ENCODE data around the gene ABI2. TPM values are rescaled to one million over a fixed set of nuclear protein-coding genes. Genes with fewer than 3 reads are reported as not detected.

The ABI2 gene
- polyA plus RNA-seq, 1 donor from 2014 or later = 12.9 TPM

GRCh38 chr2:203431391-203432185 lies 103.4 kb downstream of the ABI2 start:
- Mint-ChIP-seq H3K4me3 (no peak overlapping the region), H3K9me3 (no peaks in the 10 kb centered on the region), H3K4me1 (no peaks in the 10 kb centered on the region), H3K27ac (no peak overlapping the region), H3K27me3 (no peaks in the 10 kb centered on the region), H3K36me3 (peaks cover 5% of the 10 kb centered on the region)

DNA sequence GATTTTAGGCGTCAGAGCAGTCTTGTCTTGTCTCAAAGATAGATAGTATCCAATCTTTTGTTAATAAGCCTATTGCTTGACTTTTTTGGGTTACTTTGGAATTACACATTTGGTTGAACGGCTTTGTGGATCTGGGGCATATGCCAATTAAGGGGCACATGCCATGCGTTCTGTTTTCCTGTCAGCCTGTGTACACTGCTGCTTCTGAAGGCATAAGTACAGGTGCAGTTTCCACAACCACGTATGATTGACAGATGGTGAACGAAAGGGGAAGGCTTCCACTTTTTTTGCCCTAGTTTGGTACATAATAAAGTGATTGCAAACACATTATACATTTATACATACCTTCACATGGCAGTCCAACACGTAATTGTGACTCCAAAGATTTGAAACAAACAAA lies 104.6 kb downstream of the ABI2 start:
- Mint-ChIP-seq H3K36me3 (peaks cover 5% of the 10 kb centered on the region), H3K4me1 (no peaks in the 10 kb centered on the region), H3K4me3 (no peak overlapping the region), H3K27me3 (no peaks in the 10 kb centered on the region), H3K27ac (no peak overlapping the region), H3K9me3 (no peaks in the 10 kb centered on the region)

DNA sequence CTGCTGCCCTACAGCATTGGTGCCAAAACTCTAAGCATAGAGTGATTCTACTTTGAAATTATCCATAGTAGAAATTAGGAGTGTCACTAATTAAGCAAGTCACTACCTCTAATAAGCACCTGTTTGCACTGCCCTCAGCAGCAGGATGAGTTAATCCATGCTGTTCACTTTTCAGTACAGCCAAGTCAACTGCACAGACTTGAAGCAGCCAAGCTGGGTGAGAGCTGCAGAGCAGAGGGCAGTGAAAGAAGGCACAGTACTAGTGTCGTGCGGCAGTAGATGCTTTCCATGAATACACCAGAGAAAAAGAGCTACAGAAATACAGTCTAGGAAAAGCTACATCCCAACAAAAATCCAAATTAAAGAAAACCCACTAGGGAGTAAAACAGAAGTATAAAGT lies 108.3 kb downstream of the ABI2 start:
- H3K27me3 Mint-ChIP-seq = no peaks in the 10 kb centered on the region
- H3K27ac Mint-ChIP-seq = no peak overlapping the region
- peaks cover 2% of the 10 kb centered on the region for H3K36me3 Mint-ChIP-seq
- H3K4me3 Mint-ChIP-seq = no peak overlapping the region
- no peaks in the 10 kb centered on the region for H3K9me3 Mint-ChIP-seq
- no peaks in the 10 kb centered on the region for H3K4me1 Mint-ChIP-seq

DNA sequence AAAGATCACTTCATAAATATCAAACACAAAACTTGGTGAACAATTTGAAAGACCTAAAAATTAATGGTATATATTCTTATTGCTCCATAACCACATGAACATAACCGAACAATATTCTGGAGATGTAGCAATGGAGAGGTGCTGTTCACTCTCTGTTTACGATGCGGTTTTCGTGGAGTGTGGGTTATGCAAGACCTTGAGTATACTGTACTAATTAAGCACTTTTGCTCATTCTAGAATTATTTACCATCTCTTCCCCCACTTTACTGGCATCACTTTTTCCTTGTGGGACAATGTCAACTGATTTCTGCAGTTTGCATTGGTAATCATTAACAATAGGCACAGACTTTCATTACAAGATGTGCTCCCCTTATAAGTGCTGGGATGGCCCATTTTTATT lies 109.3 kb downstream of the ABI2 start:
- H3K4me3 Mint-ChIP-seq = no peak overlapping the region
- H3K36me3 Mint-ChIP-seq = peaks cover 2% of the 10 kb centered on the region
- no peak overlapping the region for H3K27ac Mint-ChIP-seq
- no peaks in the 10 kb centered on the region for H3K27me3 Mint-ChIP-seq
- H3K4me1 Mint-ChIP-seq = no peaks in the 10 kb centered on the region
- H3K9me3 Mint-ChIP-seq = no peaks in the 10 kb centered on the region

DNA sequence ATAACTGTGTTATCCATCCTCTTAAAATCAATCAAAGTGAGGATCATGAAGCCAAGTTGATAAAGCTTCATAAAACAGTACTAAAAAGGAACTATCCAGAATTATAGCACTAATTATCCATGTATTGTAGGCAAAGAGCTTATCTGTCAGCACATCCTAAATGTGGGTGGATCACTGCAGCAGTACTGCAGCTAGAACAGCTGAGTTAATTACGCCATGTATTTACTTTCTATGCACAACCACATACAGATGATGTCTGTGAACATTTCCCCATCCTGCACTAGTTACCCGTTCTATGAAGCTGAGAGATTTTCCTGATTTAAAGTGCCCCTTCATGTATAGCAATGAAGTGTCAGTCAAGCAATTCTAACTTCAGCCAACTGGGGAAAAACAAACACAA lies 110.3 kb downstream of the ABI2 start:
- no peaks in the 10 kb centered on the region for H3K4me1 Mint-ChIP-seq
- peaks cover 2% of the 10 kb centered on the region for H3K36me3 Mint-ChIP-seq
- H3K9me3 Mint-ChIP-seq = no peaks in the 10 kb centered on the region
- no peaks in the 10 kb centered on the region for H3K27me3 Mint-ChIP-seq
- H3K27ac Mint-ChIP-seq = no peak overlapping the region
- H3K4me3 Mint-ChIP-seq = no peak overlapping the region

- H3K36me3 Mint-ChIP-seq = no peaks in the 10 kb centered on the region
- H3K27ac Mint-ChIP-seq = no peak overlapping the region
- no peaks in the 10 kb centered on the region for H3K4me1 Mint-ChIP-seq
- H3K27me3 Mint-ChIP-seq = peaks cover 2% of the 10 kb centered on the region
- H3K4me3 Mint-ChIP-seq = no peak overlapping the region
- H3K9me3 Mint-ChIP-seq = no peaks in the 10 kb centered on the region
Measured at GRCh38 chr2:203440671-203441070, 112.5 kb downstream of the ABI2 start.

DNA sequence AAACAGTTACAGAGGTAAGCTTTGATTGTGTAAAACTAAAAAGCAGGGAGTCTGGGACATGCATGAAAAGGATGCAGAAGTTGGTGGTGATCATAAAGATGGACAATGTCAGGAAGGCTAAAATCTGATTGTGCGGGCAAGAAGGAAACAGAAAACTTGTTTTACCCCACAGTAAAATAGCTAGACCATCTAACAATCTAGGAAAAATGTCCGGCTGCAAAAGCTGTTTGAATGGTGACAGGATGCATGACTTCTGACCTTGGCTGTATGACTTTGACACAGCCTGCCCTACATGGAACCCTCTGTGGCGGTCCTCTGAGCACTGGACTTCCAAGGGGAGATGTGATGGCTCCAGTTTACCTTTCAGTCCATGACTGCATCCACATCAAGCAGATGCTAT lies 113.3 kb downstream of the ABI2 start:
- Mint-ChIP-seq H3K27ac (no peak overlapping the region), H3K4me1 (no peaks in the 10 kb centered on the region), H3K27me3 (peaks cover 2% of the 10 kb centered on the region), H3K36me3 (no peaks in the 10 kb centered on the region), H3K9me3 (no peaks in the 10 kb centered on the region), H3K4me3 (no peak overlapping the region)

DNA sequence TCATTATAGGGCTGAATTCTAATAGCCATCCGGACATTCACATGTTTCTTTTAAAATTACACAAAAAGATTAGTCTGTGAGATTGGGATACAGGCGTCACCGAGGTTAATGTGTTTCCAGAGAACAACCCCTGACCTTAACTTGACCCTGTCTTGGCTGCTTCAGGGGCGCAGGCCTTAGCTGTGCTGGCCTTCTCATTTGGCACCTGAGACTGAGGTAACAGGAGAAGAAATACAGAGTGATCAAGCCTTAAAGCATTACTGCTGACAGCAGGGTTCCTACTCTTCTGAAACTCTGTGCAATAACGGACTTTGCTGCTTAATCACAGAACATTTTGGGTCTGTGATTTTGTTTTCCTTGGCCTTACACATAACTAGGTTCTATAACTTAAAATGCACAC lies 114.3 kb downstream of the ABI2 start:
- Mint-ChIP-seq H3K36me3 (no peaks in the 10 kb centered on the region), H3K4me3 (no peak overlapping the region), H3K27ac (no peak overlapping the region), H3K27me3 (peaks cover 2% of the 10 kb centered on the region), H3K9me3 (no peaks in the 10 kb centered on the region), H3K4me1 (no peaks in the 10 kb centered on the region)

DNA sequence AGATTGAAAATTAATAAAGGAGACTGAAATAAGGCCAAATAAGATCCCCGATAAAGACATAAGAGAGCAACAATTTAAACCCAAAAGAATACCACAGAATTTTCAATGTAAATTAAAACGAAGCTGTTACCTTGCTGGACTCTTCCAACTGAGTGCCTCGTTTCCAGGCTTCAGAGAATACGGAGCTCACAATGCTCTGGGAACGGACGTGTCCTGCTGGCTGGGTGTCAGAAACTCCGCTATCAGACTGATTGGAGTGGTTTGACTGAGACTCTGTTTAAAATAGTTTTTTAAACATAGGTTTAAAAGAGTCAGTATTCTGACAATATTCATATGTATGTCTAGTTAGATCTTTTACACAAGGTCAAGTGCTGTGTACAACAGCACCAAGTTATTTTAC lies 116.5 kb downstream of the ABI2 start:
- Mint-ChIP-seq H3K4me3 (no peak overlapping the region), H3K9me3 (no peaks in the 10 kb centered on the region), H3K27me3 (peaks cover 2% of the 10 kb centered on the region), H3K27ac (no peak overlapping the region), H3K4me1 (no peaks in the 10 kb centered on the region), H3K36me3 (no peaks in the 10 kb centered on the region)

GRCh38 chr2:203446071-203446481 lies 117.9 kb downstream of the ABI2 start:
- H3K36me3 Mint-ChIP-seq = no peaks in the 10 kb centered on the region
- H3K9me3 Mint-ChIP-seq = no peaks in the 10 kb centered on the region
- peaks cover 2% of the 10 kb centered on the region for H3K27me3 Mint-ChIP-seq
- no peaks in the 10 kb centered on the region for H3K4me1 Mint-ChIP-seq
- H3K27ac Mint-ChIP-seq = no peak overlapping the region
- H3K4me3 Mint-ChIP-seq = no peak overlapping the region

DNA sequence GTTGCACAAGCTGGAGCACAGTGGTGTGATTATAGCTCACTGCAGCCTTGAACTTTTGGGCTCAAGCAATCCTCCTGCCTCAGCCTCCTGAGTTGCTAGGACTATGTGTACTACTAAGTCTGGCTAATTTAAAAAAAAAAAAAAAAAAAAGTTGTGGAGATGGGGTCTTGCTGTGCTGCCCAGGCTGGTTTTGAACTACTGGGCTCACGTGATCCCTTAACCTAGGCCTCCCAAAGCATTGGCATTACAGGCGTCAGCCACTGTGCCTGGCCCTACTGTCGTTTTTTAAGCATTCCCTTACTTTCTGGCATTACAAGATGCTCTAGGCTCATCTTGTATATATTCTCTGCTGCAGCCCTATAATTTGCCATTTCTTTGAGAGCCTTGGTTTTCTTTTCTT lies 118.6 kb downstream of the ABI2 start:
- no peaks in the 10 kb centered on the region for H3K36me3 Mint-ChIP-seq
- no peaks in the 10 kb centered on the region for H3K4me1 Mint-ChIP-seq
- H3K4me3 Mint-ChIP-seq = no peak overlapping the region
- no peaks in the 10 kb centered on the region for H3K9me3 Mint-ChIP-seq
- no peak overlapping the region for H3K27ac Mint-ChIP-seq
- H3K27me3 Mint-ChIP-seq = peaks cover 2% of the 10 kb centered on the region

DNA sequence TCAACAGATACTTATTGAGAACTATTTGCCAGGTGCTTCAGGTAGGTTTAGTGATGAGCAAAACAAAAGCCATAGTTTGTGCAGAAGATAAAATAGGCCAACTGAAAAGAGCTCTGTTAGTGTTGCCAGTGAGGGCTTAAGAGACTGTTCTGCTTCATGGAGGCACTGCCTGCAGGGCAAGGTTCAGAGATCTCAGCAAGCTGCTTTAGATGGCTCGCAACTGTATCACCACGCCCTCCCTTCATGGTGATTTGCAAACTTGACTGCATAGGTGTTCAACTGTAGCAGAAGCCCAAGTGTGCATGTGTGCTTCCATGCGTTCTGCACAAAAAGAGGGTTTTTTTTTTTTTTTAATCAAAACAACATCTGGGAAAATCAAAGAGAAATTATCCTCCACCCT lies 122.4 kb downstream of the ABI2 start:
- Mint-ChIP-seq H3K27me3 (peaks cover under 1% of the 10 kb centered on the region), H3K4me3 (no peak overlapping the region), H3K4me1 (peaks cover 0 to 3% (median 0%) of the 10 kb centered on the region in 3 donors), H3K36me3 (no peaks in the 10 kb centered on the region), H3K9me3 (no peaks in the 10 kb centered on the region), H3K27ac (no peak overlapping the region)

GRCh38 chr2:203451011-203451410 lies 122.8 kb downstream of the ABI2 start:
- H3K27me3 Mint-ChIP-seq = no peaks in the 10 kb centered on the region
- no peak overlapping the region for H3K27ac Mint-ChIP-seq
- no peaks in the 10 kb centered on the region for H3K36me3 Mint-ChIP-seq
- H3K9me3 Mint-ChIP-seq = no peaks in the 10 kb centered on the region
- peaks cover 0 to 3% (median 0%) of the 10 kb centered on the region in 3 donors for H3K4me1 Mint-ChIP-seq
- H3K4me3 Mint-ChIP-seq = no peak overlapping the region

DNA sequence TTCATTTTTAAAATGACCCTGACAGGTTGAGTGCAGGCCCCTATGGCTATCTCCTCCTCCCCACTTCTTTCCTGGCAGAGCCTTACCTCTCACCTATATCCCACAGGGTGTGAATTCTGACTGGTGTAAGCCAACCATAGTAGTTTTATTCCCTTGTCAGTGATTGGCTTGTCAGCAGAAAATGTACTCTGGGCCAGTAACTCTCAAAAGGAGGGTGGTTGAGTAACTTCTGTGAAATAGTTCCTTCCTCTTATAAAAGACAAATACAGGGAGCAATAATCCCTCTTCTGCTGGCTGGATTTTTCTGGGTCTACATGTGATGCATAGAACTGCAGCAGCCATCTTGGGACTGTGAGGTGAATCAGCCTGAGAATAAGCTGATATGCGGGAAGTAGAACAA lies 123.5 kb downstream of the ABI2 start:
- Mint-ChIP-seq H3K27ac (no peak overlapping the region), H3K27me3 (no peaks in the 10 kb centered on the region), H3K36me3 (no peaks in the 10 kb centered on the region), H3K4me1 (peaks cover 0 to 3% (median 0%) of the 10 kb centered on the region in 3 donors), H3K9me3 (no peaks in the 10 kb centered on the region), H3K4me3 (no peak overlapping the region)

DNA sequence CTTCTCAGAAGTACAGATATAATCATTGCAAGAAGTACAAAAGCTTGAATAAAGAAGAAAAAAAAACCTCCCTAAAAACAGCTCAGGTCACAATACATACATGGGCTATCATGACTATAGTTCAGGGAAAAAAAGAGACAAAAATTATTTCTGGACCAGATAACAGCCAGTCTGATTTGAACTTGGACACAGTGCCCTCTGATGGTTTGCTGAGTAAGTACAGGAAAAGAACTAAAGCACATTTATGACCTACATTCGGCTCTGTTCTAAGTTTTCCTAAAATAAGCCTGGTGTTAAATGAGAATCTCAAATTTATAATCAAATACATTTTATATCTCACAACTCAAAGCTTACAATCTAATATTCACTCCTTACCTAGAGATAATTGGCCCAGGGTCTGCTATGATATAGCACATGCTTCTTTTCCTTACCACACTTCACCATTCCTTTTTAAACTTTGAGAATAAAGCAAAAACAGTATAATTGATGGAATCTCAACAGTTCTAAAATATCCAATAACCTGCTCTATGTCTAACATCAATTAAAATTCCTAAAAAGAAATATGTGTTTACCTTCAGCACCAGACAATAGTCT lies 125.8 kb downstream of the ABI2 start:
- no peaks in the 10 kb centered on the region for H3K36me3 Mint-ChIP-seq
- no peak overlapping the region for H3K4me3 Mint-ChIP-seq
- H3K9me3 Mint-ChIP-seq = no peaks in the 10 kb centered on the region
- H3K27ac Mint-ChIP-seq = no peak overlapping the region
- H3K27me3 Mint-ChIP-seq = peaks cover 1% of the 10 kb centered on the region
- peaks cover 0 to 3% (median 0%) of the 10 kb centered on the region in 3 donors for H3K4me1 Mint-ChIP-seq

DNA sequence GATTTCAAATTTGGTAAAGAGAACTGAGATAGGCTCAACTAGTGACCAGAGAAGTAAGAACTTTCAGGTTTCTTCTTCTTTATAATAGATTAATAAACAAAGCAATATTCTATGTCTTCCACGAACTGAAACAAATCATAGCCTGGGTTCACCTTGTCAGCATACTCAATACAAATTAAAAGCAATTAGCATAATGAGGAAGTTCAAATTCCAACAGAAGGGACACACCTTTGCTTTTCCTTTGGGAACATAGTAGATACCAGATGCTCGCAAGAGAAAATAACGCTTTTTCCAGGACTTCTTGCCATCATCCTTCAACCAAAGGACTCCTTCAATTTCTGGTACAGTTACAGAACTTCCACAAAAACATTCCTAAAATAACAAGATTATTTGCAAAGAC lies 127.0 kb downstream of the ABI2 start:
- Mint-ChIP-seq H3K4me3 (no peak overlapping the region), H3K36me3 (no peaks in the 10 kb centered on the region), H3K9me3 (no peaks in the 10 kb centered on the region), H3K27ac (no peak overlapping the region), H3K27me3 (peaks cover 1% of the 10 kb centered on the region), H3K4me1 (peaks cover 0 to 3% (median 0%) of the 10 kb centered on the region in 3 donors)

All from IgD-negative memory B cell (primary cell).